Cardiac ventricle fibroblast (primary cell): Measurements from ENCODE around the gene STRBP. TPM values are rescaled to one million over a fixed set of nuclear protein-coding genes. Genes with fewer than 3 reads are reported as not detected.

Experiments used
- total RNA-seq: library from RNA; depleted of rRNA; stranded (reverse); fragments of >200 nt; gene quantifications from 2 replicates; pipeline ENCODE4 v1.2.3, GENCODE V29; 2015

STRBP gene
- 0.29 and 0.56 TPM in 2 replicates for total RNA-seq

GRCh38 chr9:123268465-123269259 is at the start of gene STRBP:
TSS of gene STRBP (minus strand) at chr9:123268586. CDS start at chr9:123184134, 84,452 bp downstream.

Other genes with a start within 250 kb of the STRBP start
- gene GPR21, start 234.9 kb downstream of the STRBP start, total RNA-seq, result 0.19 and 0.29 TPM in 2 replicates
- gene CRB2, start 87.6 kb upstream of the STRBP start, total RNA-seq, result not detected in 2 replicates